HepG2 (cell line): Measurements from ENCODE around the gene LCAT. TPM values are rescaled to one million over a fixed set of nuclear protein-coding genes. Genes with fewer than 3 reads are reported as not detected.

Experiments
- AHR ChIP-seq: IDR thresholded peaks from 2 replicates; pipeline ENCODE4 v1.6.1; 2018; ENCODE audit warnings: missing genetic modification reagents, missing compliant biosample characterization
- BHLHE40 ChIP-seq: IDR thresholded peaks from 2 replicates; pipeline ENCODE4 v1.6.1; 2011; ENCODE audit warnings: low read length, improper control_type of control experiment
- BRD4 ChIP-seq: sonication (generic); formaldehyde crosslinking; IDR thresholded peaks from 2 replicates; pipeline ENCODE4 v1.4.0; 2020; ENCODE audit warnings: missing genetic modification reagents
- CBX2 ChIP-seq, 2 experiments: fragments of 200-600 bp in 1 of 2; sonication (generic); formaldehyde crosslinking in 1 of 2; IDR thresholded peaks; 2 replicates each; pipeline versions ENCODE4 v1.7.0 to v1.8.1; 2018 to 2022; ENCODE audit warnings: low read depth in 2 of 2, low read length in 1 of 2, mild to moderate bottlenecking in 1 of 2, missing genetic modification reagents in 1 of 2
- CENPT ChIP-seq: sonication (generic); formaldehyde crosslinking; IDR thresholded peaks from 2 replicates; pipeline ENCODE4 v1.8.0; 2022; ENCODE audit warnings: low read depth, mild to moderate bottlenecking, moderate library complexity, missing genetic modification reagents
- DR1 ChIP-seq: sonication (generic); formaldehyde crosslinking; IDR thresholded peaks from 2 replicates; pipeline ENCODE4 v1.8.0; 2021; ENCODE audit warnings: mild to moderate bottlenecking, missing genetic modification reagents, inconsistent platforms
- MTF1 ChIP-seq: sonication (generic); formaldehyde crosslinking; IDR thresholded peaks from 2 replicates; pipeline ENCODE4 v1.5.0; 2020; ENCODE audit warnings: missing genetic modification reagents
- MXD4 ChIP-seq: IDR thresholded peaks from 2 replicates; pipeline ENCODE4 v1.6.1; 2016; ENCODE audit warnings: mild to moderate bottlenecking, missing biosample characterization, missing genetic modification reagents
- NCOA1 ChIP-seq: sonication (generic); formaldehyde crosslinking; IDR thresholded peaks from 2 replicates; pipeline ENCODE4 v1.9.0; 2021; ENCODE audit warnings: missing genetic modification reagents
- NFYC ChIP-seq: IDR thresholded peaks from 2 replicates; pipeline ENCODE4 v1.6.1; 2016; ENCODE audit warnings: missing genetic modification reagents, missing compliant biosample characterization
- NRL ChIP-seq: sonication (generic); formaldehyde crosslinking; IDR thresholded peaks from 2 replicates; pipeline ENCODE4 v1.5.0; 2020; ENCODE audit warnings: missing genetic modification reagents, mild to moderate bottlenecking, moderate library complexity, borderline replicate concordance
- SP140L ChIP-seq: sonication (generic); formaldehyde crosslinking; IDR thresholded peaks from 2 replicates; pipeline ENCODE4 v1.4.0; 2020; ENCODE audit warnings: missing genetic modification reagents, borderline replicate concordance
- ZEB1 ChIP-seq: IDR thresholded peaks from 2 replicates; pipeline ENCODE4 v1.6.1; 2012; ENCODE audit warnings: mild to moderate bottlenecking, low read depth, inconsistent platforms; ENCODE audit not compliant: insufficient replicate concordance
- ZNF10 ChIP-seq: sonication (generic); formaldehyde crosslinking; IDR thresholded peaks from 2 replicates; pipeline ENCODE4 v1.4.0; 2020; ENCODE audit warnings: mild to moderate bottlenecking, low read depth, missing genetic modification reagents, borderline replicate concordance
- ZNF205 ChIP-seq: IDR thresholded peaks from 2 replicates; pipeline ENCODE4 v1.6.1; 2018; ENCODE audit warnings: missing biosample characterization, missing genetic modification reagents
- ZNF570 ChIP-seq: sonication (generic); formaldehyde crosslinking; IDR thresholded peaks from 2 replicates; pipeline ENCODE4 v1.4.0; 2020; ENCODE audit warnings: mild to moderate bottlenecking, missing genetic modification reagents, borderline replicate concordance
- ZNF839 ChIP-seq: sonication (generic); formaldehyde crosslinking; IDR thresholded peaks from 2 replicates; pipeline ENCODE4 v1.4.0; 2020; ENCODE audit warnings: missing genetic modification reagents, mild to moderate bottlenecking, borderline replicate concordance
- polyA plus RNA-seq, 8 experiments: library from polyadenylated mRNA; depleted of rRNA in 3 of 8; stranded (reverse) in 7 of 8; unstranded in 1 of 8; fragments of >200 nt; fragmentation: Illumina TruSeq in 4 of 8; extraction: Trizol in 4 of 8; gene quantifications; 2 replicates each; pipeline versions ENCODE4 v1.2.1 to v1.2.3, GENCODE V29; 2011 to 2016; ENCODE audit warnings: low read depth in 4 of 8, missing spikeins in 1 of 8, mixed read lengths in 1 of 8; ENCODE audit not compliant: insufficient read depth in 1 of 8
- total RNA-seq, 5 experiments: library from RNA; depleted of rRNA; stranded (reverse); fragments of >200 nt; fragmentation: Illumina TruSeq; extraction: Trizol; gene quantifications; 2 replicates each; pipeline ENCODE4 v1.2.3, GENCODE V29; 2016; ENCODE audit warnings: low read depth in 1 of 5
- TF ChIP-seq, protein P1 (sequence below): sonication (generic); formaldehyde crosslinking; IDR thresholded peaks from 2 replicates; pipeline ENCODE4 v1.4.0; 2020; ENCODE audit warnings: missing genetic modification reagents
- TF ChIP-seq, protein P2 (sequence below): IDR thresholded peaks from 2 replicates; pipeline ENCODE4 v1.6.1; 2016; ENCODE audit warnings: missing compliant biosample characterization, missing genetic modification reagents, borderline replicate concordance
- TF ChIP-seq, protein P3 (sequence below): sonication (generic); formaldehyde crosslinking; IDR thresholded peaks from 2 replicates; pipeline ENCODE4 v1.4.0; 2020; ENCODE audit warnings: missing genetic modification reagents, borderline replicate concordance
- TF ChIP-seq, protein P4 (sequence below): sonication (generic); formaldehyde crosslinking; IDR thresholded peaks from 2 replicates; pipeline ENCODE4 v1.8.1; 2022; ENCODE audit warnings: low read depth, mild to moderate bottlenecking, missing genetic modification reagents

Gene LCAT
- total and polyA plus RNA-seq, 2 of the 13 experiments (the other 11 are each of a cell fraction or from before 2014, with no cell fraction given), result 36.1 to 38.9 TPM

DNA sequence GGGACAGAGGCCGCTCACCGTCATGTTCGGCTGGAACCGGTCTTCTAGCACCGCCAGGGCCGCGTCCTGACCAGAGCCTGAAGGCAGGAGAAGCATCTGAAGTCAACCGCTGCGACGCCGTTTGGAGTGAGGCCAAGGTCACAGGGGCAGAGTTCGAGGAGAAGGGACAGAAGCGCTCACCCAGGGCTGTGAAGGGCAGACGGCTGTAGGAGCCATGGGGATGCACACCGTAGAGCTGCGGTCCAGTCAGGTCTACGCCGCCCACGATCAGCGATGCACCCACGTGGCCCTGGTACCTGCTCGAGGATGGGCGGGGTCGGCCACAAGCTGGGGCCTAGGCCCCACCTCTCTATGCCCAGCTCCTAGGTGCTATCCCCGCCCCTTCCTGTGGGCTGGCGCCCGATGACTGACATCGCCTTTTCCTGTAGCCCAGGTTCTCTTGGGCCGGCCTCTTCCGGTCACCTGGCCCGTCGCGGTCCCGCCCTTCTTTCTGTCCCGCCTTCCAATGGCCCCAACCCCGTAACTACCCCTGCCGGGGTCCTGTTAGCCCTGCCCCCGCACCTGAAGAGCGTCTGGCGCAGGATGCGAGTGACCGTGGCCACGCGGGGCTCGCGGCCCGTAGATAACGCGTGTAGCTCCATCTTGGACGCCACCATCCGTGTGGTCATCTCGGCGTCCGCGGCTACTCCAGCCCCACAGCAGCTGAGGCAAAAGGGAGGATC is 8.4 kb downstream of the LCAT start (continued):
- TF ChIP-seq AHR (CRISPR knock-in tag), result peak; percentile 56
- TF ChIP-seq ZEB1, result no peak
- TF ChIP-seq, protein P1, sequence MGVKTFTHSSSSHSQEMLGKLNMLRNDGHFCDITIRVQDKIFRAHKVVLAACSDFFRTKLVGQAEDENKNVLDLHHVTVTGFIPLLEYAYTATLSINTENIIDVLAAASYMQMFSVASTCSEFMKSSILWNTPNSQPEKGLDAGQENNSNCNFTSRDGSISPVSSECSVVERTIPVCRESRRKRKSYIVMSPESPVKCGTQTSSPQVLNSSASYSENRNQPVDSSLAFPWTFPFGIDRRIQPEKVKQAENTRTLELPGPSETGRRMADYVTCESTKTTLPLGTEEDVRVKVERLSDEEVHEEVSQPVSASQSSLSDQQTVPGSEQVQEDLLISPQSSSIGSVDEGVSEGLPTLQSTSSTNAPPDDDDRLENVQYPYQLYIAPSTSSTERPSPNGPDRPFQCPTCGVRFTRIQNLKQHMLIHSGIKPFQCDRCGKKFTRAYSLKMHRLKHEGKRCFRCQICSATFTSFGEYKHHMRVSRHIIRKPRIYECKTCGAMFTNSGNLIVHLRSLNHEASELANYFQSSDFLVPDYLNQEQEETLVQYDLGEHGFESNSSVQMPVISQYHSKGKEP (CRISPR knock-in tag), result 0 out of 2 replicates have a peak, but pooled peaks have one; percentile 35
- TF ChIP-seq DR1 (CRISPR knock-in tag), result peak; percentile 92
- TF ChIP-seq ZNF839 (CRISPR knock-in tag), result peak; percentile 26; the same call in 1 of the 2 replicates
- TF ChIP-seq ZNF205 (CRISPR knock-in tag), result peak; percentile 62; the same call in 1 of the 2 replicates
- peak; percentile 100 for TF ChIP-seq MXD4 (CRISPR knock-in tag)
- TF ChIP-seq NRL (CRISPR knock-in tag), result peak; percentile 9; the same call in 1 of the 2 replicates
- TF ChIP-seq, protein P2, sequence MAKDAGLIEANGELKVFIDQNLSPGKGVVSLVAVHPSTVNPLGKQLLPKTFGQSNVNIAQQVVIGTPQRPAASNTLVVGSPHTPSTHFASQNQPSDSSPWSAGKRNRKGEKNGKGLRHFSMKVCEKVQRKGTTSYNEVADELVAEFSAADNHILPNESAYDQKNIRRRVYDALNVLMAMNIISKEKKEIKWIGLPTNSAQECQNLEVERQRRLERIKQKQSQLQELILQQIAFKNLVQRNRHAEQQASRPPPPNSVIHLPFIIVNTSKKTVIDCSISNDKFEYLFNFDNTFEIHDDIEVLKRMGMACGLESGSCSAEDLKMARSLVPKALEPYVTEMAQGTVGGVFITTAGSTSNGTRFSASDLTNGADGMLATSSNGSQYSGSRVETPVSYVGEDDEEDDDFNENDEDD (CRISPR knock-in tag), result peak; percentile 76; the same call in 1 of the 2 replicates
- TF ChIP-seq, protein P3, sequence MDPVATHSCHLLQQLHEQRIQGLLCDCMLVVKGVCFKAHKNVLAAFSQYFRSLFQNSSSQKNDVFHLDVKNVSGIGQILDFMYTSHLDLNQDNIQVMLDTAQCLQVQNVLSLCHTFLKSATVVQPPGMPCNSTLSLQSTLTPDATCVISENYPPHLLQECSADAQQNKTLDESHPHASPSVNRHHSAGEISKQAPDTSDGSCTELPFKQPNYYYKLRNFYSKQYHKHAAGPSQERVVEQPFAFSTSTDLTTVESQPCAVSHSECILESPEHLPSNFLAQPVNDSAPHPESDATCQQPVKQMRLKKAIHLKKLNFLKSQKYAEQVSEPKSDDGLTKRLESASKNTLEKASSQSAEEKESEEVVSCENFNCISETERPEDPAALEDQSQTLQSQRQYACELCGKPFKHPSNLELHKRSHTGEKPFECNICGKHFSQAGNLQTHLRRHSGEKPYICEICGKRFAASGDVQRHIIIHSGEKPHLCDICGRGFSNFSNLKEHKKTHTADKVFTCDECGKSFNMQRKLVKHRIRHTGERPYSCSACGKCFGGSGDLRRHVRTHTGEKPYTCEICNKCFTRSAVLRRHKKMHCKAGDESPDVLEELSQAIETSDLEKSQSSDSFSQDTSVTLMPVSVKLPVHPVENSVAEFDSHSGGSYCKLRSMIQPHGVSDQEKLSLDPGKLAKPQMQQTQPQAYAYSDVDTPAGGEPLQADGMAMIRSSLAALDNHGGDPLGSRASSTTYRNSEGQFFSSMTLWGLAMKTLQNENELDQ (CRISPR knock-in tag), result peak; percentile 93; the same call in 1 of the 2 replicates
- TF ChIP-seq BRD4 (CRISPR knock-in tag), result peak; percentile 96
- TF ChIP-seq NCOA1 (CRISPR knock-in tag), result 0 out of 2 replicates have a peak, but pooled peaks have one; percentile 3
- no peak for TF ChIP-seq CBX2 (IDR thresholded peaks at IDR 0.05; ENCODE audit: low read depth, low read length)
- no peak for TF ChIP-seq CBX2 (CRISPR knock-in tag; IDR thresholded peaks at IDR 0.05; ENCODE audit: low read depth)
- TF ChIP-seq ZNF10, result peak; percentile 78; the same call in 1 of the 2 replicates
- no peak; the same call in 1 of the 2 replicates for TF ChIP-seq ZNF570 (CRISPR knock-in tag)
- 0 out of 2 replicates have a peak, but pooled peaks have one; percentile 45 for TF ChIP-seq SP140L (CRISPR knock-in tag)
- TF ChIP-seq NFYC (CRISPR knock-in tag), result peak; percentile 69
- 0 out of 2 replicates have a peak, but pooled peaks have one; percentile 45 for TF ChIP-seq MTF1 (CRISPR knock-in tag)
- TF ChIP-seq, protein P4, sequence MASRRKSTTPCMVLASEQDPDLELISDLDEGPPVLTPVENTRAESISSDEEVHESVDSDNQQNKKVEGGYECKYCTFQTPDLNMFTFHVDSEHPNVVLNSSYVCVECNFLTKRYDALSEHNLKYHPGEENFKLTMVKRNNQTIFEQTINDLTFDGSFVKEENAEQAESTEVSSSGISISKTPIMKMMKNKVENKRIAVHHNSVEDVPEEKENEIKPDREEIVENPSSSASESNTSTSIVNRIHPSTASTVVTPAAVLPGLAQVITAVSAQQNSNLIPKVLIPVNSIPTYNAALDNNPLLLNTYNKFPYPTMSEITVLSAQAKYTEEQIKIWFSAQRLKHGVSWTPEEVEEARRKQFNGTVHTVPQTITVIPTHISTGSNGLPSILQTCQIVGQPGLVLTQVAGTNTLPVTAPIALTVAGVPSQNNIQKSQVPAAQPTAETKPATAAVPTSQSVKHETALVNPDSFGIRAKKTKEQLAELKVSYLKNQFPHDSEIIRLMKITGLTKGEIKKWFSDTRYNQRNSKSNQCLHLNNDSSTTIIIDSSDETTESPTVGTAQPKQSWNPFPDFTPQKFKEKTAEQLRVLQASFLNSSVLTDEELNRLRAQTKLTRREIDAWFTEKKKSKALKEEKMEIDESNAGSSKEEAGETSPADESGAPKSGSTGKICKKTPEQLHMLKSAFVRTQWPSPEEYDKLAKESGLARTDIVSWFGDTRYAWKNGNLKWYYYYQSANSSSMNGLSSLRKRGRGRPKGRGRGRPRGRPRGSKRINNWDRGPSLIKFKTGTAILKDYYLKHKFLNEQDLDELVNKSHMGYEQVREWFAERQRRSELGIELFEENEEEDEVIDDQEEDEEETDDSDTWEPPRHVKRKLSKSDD (CRISPR knock-in tag), result no peak; the same call in 1 of the 2 replicates
- TF ChIP-seq CENPT, result no peak; the same call in 1 of the 2 replicates
- no peak; the same call in 1 of the 2 replicates for TF ChIP-seq BHLHE40
